BJ (cell line): ENCODE data around the gene ANKS1A. TPM values are rescaled to one million over a fixed set of nuclear protein-coding genes. Genes with fewer than 3 reads are reported as not detected.

Source experiments
- CTCF ChIA-PET: fragments of 350-600 bp; formaldehyde crosslinking; extraction: SDS; loops from one replicate; lab custom pipeline; 2021; ENCODE audit warnings: antibody characterized with exemption, inconsistent platforms; lab: Yijun Ruan, JAX
- POLR2A ChIA-PET: fragments of 300-600 bp; sonication (Branson Sonifier 250); formaldehyde crosslinking; extraction: SDS; loops from one replicate; lab custom pipeline; 2021; ENCODE audit warnings: antibody characterized with exemption; lab: Charles Lee
- DNase-seq: peaks from one replicate; pipeline ENCODE4 v3.0.0-alpha.2; 2011; ENCODE audit warnings: low read depth
- H3K27me3 ChIP-seq: 2 replicates; pipeline ENCODE4 v1.6.0; 2011; ENCODE audit warnings: low read length; ENCODE audit not compliant: control insufficient read depth, insufficient read depth
- H3K36me3 ChIP-seq: 2 replicates; pipeline ENCODE4 v1.5.1; 2011; ENCODE audit warnings: low read length; ENCODE audit not compliant: control insufficient read depth, insufficient read depth
- H3K4me3 ChIP-seq: 2 replicates; pipeline ENCODE4 v1.5.1; 2011; ENCODE audit warnings: low read depth, mild to moderate bottlenecking, control low read depth, low read length
- polyA plus RNA-seq: library from polyadenylated mRNA; depleted of rRNA; stranded (reverse); fragments of >200 nt; gene quantifications from 2 replicates; pipeline ENCODE4 v1.2.3, GENCODE V29; 2011
- TF ChIP-seq, protein P1 (sequence below): IDR thresholded peaks from 2 replicates; pipeline ENCODE4 v1.5.1; 2011; ENCODE audit warnings: low read depth, mild to moderate bottlenecking, control low read depth, inconsistent platforms, low read length, moderate library complexity; ENCODE audit not compliant: insufficient read depth

Gene ANKS1A
- polyA plus RNA-seq, 1 experiment, result 4.2 TPM

GRCh38 chr6:35080016-35080680, 191.1 kb downstream of the ANKS1A start:
- H3K36me3 ChIP-seq, result peaks cover 17% of the 10 kb centered on the region
- POLR2A ChIA-PET, result no interaction called here
- TF ChIP-seq, protein P1, sequence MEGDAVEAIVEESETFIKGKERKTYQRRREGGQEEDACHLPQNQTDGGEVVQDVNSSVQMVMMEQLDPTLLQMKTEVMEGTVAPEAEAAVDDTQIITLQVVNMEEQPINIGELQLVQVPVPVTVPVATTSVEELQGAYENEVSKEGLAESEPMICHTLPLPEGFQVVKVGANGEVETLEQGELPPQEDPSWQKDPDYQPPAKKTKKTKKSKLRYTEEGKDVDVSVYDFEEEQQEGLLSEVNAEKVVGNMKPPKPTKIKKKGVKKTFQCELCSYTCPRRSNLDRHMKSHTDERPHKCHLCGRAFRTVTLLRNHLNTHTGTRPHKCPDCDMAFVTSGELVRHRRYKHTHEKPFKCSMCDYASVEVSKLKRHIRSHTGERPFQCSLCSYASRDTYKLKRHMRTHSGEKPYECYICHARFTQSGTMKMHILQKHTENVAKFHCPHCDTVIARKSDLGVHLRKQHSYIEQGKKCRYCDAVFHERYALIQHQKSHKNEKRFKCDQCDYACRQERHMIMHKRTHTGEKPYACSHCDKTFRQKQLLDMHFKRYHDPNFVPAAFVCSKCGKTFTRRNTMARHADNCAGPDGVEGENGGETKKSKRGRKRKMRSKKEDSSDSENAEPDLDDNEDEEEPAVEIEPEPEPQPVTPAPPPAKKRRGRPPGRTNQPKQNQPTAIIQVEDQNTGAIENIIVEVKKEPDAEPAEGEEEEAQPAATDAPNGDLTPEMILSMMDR, result no peak
- DNase-seq, result no peak
- H3K27me3 ChIP-seq, result no peaks in the 10 kb centered on the region
- no peak overlapping the region for H3K4me3 ChIP-seq
- CTCF ChIA-PET, result no interaction called here

DNA sequence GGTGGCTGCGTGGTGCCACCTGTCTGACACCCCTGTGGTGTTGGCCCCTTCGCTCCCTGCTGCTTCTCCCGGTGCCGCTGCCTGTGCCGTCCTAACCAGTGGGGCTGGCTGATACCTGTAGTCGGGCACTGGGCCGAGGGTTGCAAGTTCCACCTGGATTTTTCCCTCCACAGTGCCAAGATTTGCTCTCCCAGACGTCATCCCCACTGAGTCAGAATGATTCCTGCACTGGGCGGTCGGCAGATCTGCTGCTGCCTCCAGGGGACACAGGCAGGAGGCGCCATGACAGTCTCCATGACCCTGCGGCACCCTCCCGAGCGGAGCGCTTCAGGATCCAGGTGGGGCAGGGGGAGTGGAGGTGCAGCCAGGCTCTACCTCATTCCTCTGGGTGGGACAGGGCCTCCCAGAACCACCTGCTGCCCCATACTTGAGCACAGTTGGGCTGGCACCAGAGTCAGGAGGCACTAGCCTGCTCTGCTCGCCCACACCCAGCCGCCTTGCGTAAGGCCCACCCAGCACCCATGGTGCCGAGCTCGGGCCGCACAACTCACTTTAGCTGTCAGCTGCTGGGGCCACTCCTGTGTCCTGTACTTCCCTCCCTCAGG, 191.9 kb downstream of the ANKS1A start:
- no peaks in the 10 kb centered on the region for H3K27me3 ChIP-seq
- TF ChIP-seq, protein P1, result no peak
- POLR2A ChIA-PET, result no interaction called here
- DNase-seq, result no peak
- H3K4me3 ChIP-seq, result no peak overlapping the region
- CTCF ChIA-PET, result interaction anchor here (1.0 kb wide), 1 partner anchor 11 kb away, joined by 3 read pairs; no protein-coding TSS in a partner anchor
- peaks cover 19% of the 10 kb centered on the region for H3K36me3 ChIP-seq

- TF ChIP-seq, protein P1, result no peak
- Histone ChIP-seq H3K27me3 (no peaks in the 10 kb centered on the region), H3K36me3 (peaks cover 23% of the 10 kb centered on the region), H3K4me3 (no peak overlapping the region)
- ChIA-PET POLR2A (no interaction called here), CTCF (interaction anchor here (1.0 kb wide), 1 partner anchor 11 kb away, joined by 3 read pairs; no protein-coding TSS in a partner anchor)
- no peak for DNase-seq
Measured at GRCh38 chr6:35081426-35081851, 192.4 kb downstream of the ANKS1A start.

DNA sequence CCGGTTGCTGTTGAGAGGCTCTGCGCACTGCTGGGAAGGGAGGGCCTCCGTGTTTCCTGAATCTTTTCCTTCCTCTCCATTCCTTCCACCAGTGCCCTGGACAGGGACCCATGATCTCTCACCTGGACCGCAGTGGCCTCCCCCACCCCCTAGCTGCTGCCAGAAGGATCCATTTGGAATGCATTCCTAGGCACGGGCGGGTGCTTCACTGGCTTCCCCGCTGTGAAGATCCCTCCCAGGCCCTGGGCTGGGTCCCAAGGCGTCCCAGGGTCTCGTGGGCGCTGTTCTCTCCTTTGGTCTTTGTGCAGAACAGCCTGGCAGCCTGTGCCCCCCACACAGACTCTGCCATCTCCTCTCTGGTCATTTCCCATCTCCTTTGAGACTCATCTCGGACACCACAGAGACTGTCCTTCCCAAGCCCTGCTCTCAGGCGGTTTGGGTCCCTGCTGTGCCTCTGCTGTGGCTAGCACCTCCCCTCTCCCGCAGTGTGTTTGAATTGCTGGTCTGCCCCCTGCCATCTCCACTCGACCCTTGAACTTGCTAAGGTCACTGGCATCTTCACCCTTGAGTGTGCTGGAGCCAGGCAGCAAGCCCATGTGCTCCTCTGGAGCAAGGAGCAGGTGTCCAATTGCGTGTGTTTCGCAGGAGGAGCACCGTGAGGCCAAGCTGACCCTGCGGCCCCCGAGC, 193.1 kb downstream of the ANKS1A start:
- TF ChIP-seq, protein P1, result no peak
- no peaks in the 10 kb centered on the region for H3K27me3 ChIP-seq
- ChIA-PET POLR2A (no interaction called here), CTCF (no interaction called here)
- no peak for DNase-seq
- peaks cover 28% of the 10 kb centered on the region for H3K36me3 ChIP-seq
- no peak overlapping the region for H3K4me3 ChIP-seq

DNA sequence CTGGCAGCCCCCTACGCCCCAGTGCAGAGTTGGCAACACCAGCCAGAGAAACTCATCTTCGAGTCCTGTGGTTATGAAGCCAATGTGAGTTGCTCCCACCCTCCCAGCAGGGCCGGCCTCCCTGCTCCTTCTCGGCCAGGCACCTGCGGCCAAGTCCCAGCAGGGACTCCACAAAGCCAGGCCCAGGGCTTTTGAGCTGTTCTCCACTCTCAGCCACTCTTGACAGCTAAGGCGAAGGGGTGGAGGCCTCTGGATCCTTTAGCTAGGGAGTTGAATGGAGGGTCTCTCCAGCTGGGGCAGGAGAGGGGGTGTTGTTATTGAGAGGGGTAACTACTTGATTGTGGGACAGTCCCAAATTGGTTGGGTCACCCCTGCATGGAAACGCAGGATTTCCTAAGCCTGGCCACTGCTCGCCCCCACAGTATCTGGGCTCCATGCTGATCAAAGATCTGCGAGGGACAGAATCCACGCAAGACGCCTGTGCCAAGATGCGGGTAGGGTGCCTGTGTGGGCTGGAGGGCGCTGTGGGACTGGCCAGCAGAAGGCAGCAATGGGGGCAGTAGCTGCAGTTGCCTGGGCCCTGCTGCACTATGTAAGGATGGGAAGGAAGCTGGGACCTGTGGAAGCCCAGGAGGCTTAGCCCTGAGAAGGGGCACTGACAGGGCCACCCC, 193.8 kb downstream of the ANKS1A start:
- TF ChIP-seq, protein P1, result no peak
- ChIA-PET POLR2A (no interaction called here), CTCF (no interaction called here)
- Histone ChIP-seq H3K36me3 (peaks cover 32% of the 10 kb centered on the region), H3K27me3 (no peaks in the 10 kb centered on the region), H3K4me3 (no peak overlapping the region)
- DNase-seq, result no peak
